K562 (cell line): ENCODE results near the gene TRIM65. TPM values are rescaled to one million over a fixed set of nuclear protein-coding genes. Genes with fewer than 3 reads are reported as not detected.

Source experiments
- DACH1 ChIP-seq: fragments of 450-650 bp; IDR thresholded peaks from 2 replicates; pipeline ENCODE4 v1.6.1; 2018; ENCODE audit not compliant: partially characterized antibody
- E4F1 ChIP-seq: fragments of 250-450 bp; sonication (Bioruptor Pico); IDR thresholded peaks from 2 replicates; pipeline ENCODE4 v1.5.0; 2021; ENCODE audit warnings: mild to moderate bottlenecking, borderline replicate concordance
- FOXP4 ChIP-seq: sonication (generic); formaldehyde crosslinking; IDR thresholded peaks from 2 replicates; pipeline ENCODE4 v1.8.0; 2022; ENCODE audit warnings: mild to moderate bottlenecking, missing genetic modification reagents, borderline replicate concordance
- HMGN3 ChIP-seq: IDR thresholded peaks from 2 replicates; pipeline ENCODE4 v1.6.1; 2011; ENCODE audit warnings: borderline replicate concordance, low read depth, mild to moderate bottlenecking, mixed read lengths, low read length; ENCODE audit not compliant: insufficient read length; ENCODE audit errors: extremely low read depth
- POLR2AphosphoS5 ChIP-seq: IDR thresholded peaks from 2 replicates; pipeline ENCODE4 v1.6.1; 2011; ENCODE audit warnings: mild to moderate bottlenecking, low read depth, low read length, moderate library complexity; ENCODE audit not compliant: control insufficient read depth, insufficient read depth
- REST ChIP-seq, 2 experiments: fragments of 450-650 bp; formaldehyde crosslinking in 1 of 2; IDR thresholded peaks; 2 replicates each; pipeline versions ENCODE4 v1.4.0 to v1.6.1; 2014 to 2020; ENCODE audit warnings: mild to moderate bottlenecking in 2 of 2, borderline replicate concordance in 1 of 2, low read depth in 1 of 2
- ZNF592 ChIP-seq: fragments of 450-650 bp; IDR thresholded peaks from 2 replicates; pipeline ENCODE4 v1.6.1; 2017; ENCODE audit warnings: antibody characterized with exemption, mild to moderate bottlenecking
- ZSCAN29 ChIP-seq: fragments of 450-650 bp; IDR thresholded peaks from 2 replicates; pipeline ENCODE4 v1.6.1; 2017
- polyA plus RNA-seq, 8 experiments: library from polyadenylated mRNA; depleted of rRNA in 4 of 8; stranded (reverse) in 5 of 8; unstranded in 3 of 8; fragments of >200 nt; fragmentation: Nextera tagmentation in 2 of 8; fragmentation: Illumina TruSeq in 1 of 8; extraction: Ambion mirVana in 2 of 8; extraction: Trizol in 1 of 8; gene quantifications; 2 replicates each; pipeline versions ENCODE4 v1.2.1 to v1.2.3, GENCODE V29; 2011 to 2014; ENCODE audit warnings: inconsistent platforms in 1 of 8, missing spikeins in 1 of 8
- total RNA-seq, 7 experiments: library from RNA; depleted of rRNA in 6 of 7; stranded (reverse); fragments of >200 nt in 6 of 7; fragmentation: Illumina TruSeq in 2 of 7; extraction: Trizol in 2 of 7; gene quantifications; 2 replicates each; pipeline versions ENCODE4 v1.2.1 to v1.2.3, GENCODE V29; 2011 to 2021; ENCODE audit warnings: low replicate concordance in 1 of 7

Gene TRIM65
- total and polyA plus RNA-seq, 9 of the 15 experiments (the other 6 are each of a cell fraction or from before 2014, with no cell fraction given): 2.8 to 45.7 (median 22.9) TPM

GRCh38 chr17:75845058-75845711, 51.6 kb downstream of the TRIM65 start (continued):
- peak; percentile 84 for TF ChIP-seq REST (IDR thresholded peaks at IDR 0.05; ENCODE audit: borderline replicate concordance)
- TF ChIP-seq REST (CRISPR knock-in tag; IDR thresholded peaks at IDR 0.05; ENCODE audit: low read depth): no peak
- TF ChIP-seq ZSCAN29: no peak
- TF ChIP-seq HMGN3: peak; percentile 82
- TF ChIP-seq ZNF592: peak; percentile 95
- TF ChIP-seq E4F1 (CRISPR knock-in tag): no peak
- peak; percentile 84; the same call in 1 of the 2 replicates for TF ChIP-seq FOXP4 (CRISPR knock-in tag)
- TF ChIP-seq DACH1: peak; percentile 68
- TF ChIP-seq POLR2AphosphoS5: peak; percentile 44; the same call in 1 of the 2 replicates
